PC-3 (cell line): ENCODE measurements around the gene MPPED1.
A peak's percentile ranks its signal among the peaks of the same experiment; 100 is the strongest.

ENCODE experiments used
- EZH2 ChIP-seq: fragments of 300-600 bp; sonication (generic); IDR thresholded peaks from one replicate; pipeline ENCODE4 v1.6.1; 2017; ENCODE audit warnings: antibody characterized with exemption, mild to moderate bottlenecking, low read length; ENCODE audit not compliant: unreplicated experiment
- EZH2phosphoT487 ChIP-seq: fragments of 300-600 bp; sonication (generic); IDR thresholded peaks from 2 replicates; pipeline ENCODE4 v1.6.1; 2018; ENCODE audit warnings: mild to moderate bottlenecking, antibody characterized with exemption, low read length, borderline replicate concordance
- TF ChIP-seq, protein P1 (sequence below): fragments of 300-600 bp; sonication (generic); conservative IDR thresholded peaks from 2 replicates; pipeline ENCODE4 v1.5.1; 2017; ENCODE audit warnings: antibody characterized with exemption, low read depth, mild to moderate bottlenecking, low read length

DNA sequence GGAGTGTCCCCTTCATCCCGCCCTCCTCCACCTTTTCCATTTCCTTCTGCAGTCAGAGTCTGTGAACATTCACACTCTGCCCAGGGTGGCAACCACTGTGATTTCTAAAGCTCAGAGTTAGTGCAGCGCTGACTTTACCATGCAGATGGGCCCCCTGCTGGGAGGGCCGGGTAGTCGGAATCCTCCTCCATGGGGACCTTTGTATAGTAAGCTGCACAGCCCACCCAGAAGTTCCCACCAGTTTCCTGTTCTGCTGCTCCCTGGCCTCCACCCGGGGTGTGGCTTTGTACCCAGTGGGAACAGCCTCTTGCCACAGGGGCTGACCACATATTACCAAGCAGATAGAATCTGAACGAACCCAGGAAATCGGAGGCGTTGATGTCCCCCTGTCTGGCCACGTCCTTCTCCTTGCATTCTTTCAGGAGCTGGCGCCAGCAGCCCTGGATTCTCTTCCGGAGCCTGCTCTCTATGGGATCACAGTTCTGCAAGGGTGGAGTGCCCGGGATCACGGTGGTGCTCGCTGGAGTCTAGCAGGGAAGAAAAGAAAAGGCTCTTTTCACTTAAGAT is 125.3 kb downstream of the MPPED1 start:
- TF ChIP-seq, protein P1, sequence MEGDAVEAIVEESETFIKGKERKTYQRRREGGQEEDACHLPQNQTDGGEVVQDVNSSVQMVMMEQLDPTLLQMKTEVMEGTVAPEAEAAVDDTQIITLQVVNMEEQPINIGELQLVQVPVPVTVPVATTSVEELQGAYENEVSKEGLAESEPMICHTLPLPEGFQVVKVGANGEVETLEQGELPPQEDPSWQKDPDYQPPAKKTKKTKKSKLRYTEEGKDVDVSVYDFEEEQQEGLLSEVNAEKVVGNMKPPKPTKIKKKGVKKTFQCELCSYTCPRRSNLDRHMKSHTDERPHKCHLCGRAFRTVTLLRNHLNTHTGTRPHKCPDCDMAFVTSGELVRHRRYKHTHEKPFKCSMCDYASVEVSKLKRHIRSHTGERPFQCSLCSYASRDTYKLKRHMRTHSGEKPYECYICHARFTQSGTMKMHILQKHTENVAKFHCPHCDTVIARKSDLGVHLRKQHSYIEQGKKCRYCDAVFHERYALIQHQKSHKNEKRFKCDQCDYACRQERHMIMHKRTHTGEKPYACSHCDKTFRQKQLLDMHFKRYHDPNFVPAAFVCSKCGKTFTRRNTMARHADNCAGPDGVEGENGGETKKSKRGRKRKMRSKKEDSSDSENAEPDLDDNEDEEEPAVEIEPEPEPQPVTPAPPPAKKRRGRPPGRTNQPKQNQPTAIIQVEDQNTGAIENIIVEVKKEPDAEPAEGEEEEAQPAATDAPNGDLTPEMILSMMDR, result peak; percentile 60
- no peak for TF ChIP-seq EZH2
- no peak for TF ChIP-seq EZH2phosphoT487
